GM23338 (cell line): Measurements from ENCODE around the gene TEX51. TPM values are rescaled to one million over a fixed set of nuclear protein-coding genes. Genes with fewer than 3 reads are reported as not detected.

Experiments
- ATAC-seq: fragments of 200-7000 bp; cut with Tn5 transposase; 3 replicates; pipeline ENCODE4 v1.9.1; 2020
- DNase-seq: peaks from one replicate; pipeline ENCODE4 v3.0.0-alpha.2; 2015; ENCODE audit warnings: low spot score
- H2AFZ ChIP-seq: fragments of 200-600 bp; sonication (generic); 2 replicates; pipeline ENCODE4 v1.8.0; 2016; ENCODE audit warnings: antibody characterized with exemption, mild to moderate bottlenecking, moderate library complexity
- H3F3A ChIP-seq: fragments of 200-600 bp; sonication (generic); replicated peaks from 2 replicates; pipeline ENCODE4 v1.8.0; 2017; ENCODE audit warnings: antibody characterized with exemption, mixed run types, low read depth
- H3K27ac ChIP-seq: fragments of 200-600 bp; sonication (generic); 2 replicates; pipeline ENCODE4 v1.6.1; 2016; ENCODE audit warnings: low read depth
- H3K27me3 ChIP-seq: fragments of 200-600 bp; sonication (generic); 2 replicates; pipeline ENCODE4 v1.8.0; 2016; ENCODE audit warnings: mild to moderate bottlenecking, mixed run types, moderate library complexity; ENCODE audit not compliant: insufficient read depth
- H3K36me3 ChIP-seq: fragments of 200-600 bp; sonication (generic); 2 replicates; pipeline ENCODE4 v1.8.0; 2016; ENCODE audit warnings: mild to moderate bottlenecking; ENCODE audit not compliant: insufficient read depth
- H3K4me1 ChIP-seq: fragments of 200-600 bp; sonication (generic); 2 replicates; pipeline ENCODE4 v1.8.0; 2016; ENCODE audit warnings: mild to moderate bottlenecking, moderate library complexity; ENCODE audit not compliant: insufficient read depth
- H3K4me2 ChIP-seq: fragments of 200-600 bp; sonication (generic); 2 replicates; pipeline ENCODE4 v1.7.1; 2017; ENCODE audit warnings: mixed run types
- H3K4me3 ChIP-seq: fragments of 200-600 bp; sonication (generic); 2 replicates; pipeline ENCODE4 v1.6.1; 2016; ENCODE audit warnings: mixed run types
- H3K79me2 ChIP-seq: fragments of 200-600 bp; sonication (generic); replicated peaks from 2 replicates; pipeline ENCODE4 v1.8.0; 2017; ENCODE audit warnings: mild to moderate bottlenecking; ENCODE audit not compliant: insufficient read depth
- H3K9me2 ChIP-seq: fragments of 200-600 bp; sonication (generic); 2 replicates; pipeline ENCODE4 v1.8.0; 2017; ENCODE audit not compliant: insufficient read depth
- H4K20me1 ChIP-seq: fragments of 200-600 bp; sonication (generic); replicated peaks from 2 replicates; pipeline ENCODE4 v1.8.0; 2017; ENCODE audit warnings: mild to moderate bottlenecking; ENCODE audit not compliant: insufficient read depth
- H3K27ac Mint-ChIP-seq: 2 replicates; pipeline ENCODE4 v1.8.0; 2020; ENCODE audit warnings: inconsistent platforms, mild to moderate bottlenecking, moderate library complexity, mixed read lengths
- H3K27me3 Mint-ChIP-seq: 3 replicates; pipeline ENCODE4 v1.8.0; 2022; ENCODE audit warnings: low read depth, mild to moderate bottlenecking, moderate library complexity, mixed read lengths, inconsistent platforms; ENCODE audit not compliant: insufficient read depth, poor library complexity
- H3K36me3 Mint-ChIP-seq: 3 replicates; pipeline ENCODE4 v1.8.0; 2021; ENCODE audit warnings: low read depth, mild to moderate bottlenecking, inconsistent platforms, moderate library complexity, mixed read lengths
- H3K4me1 Mint-ChIP-seq: 3 replicates; pipeline ENCODE4 v1.8.0; 2020; ENCODE audit warnings: mild to moderate bottlenecking, inconsistent platforms, mixed read lengths
- H3K4me3 Mint-ChIP-seq: 3 replicates; pipeline ENCODE4 v1.8.0; 2021; ENCODE audit warnings: moderate library complexity, mild to moderate bottlenecking, inconsistent platforms, mixed read lengths
- H3K9me3 Mint-ChIP-seq: 3 replicates; pipeline ENCODE4 v1.8.0; 2020; ENCODE audit warnings: moderate library complexity, mild to moderate bottlenecking, inconsistent platforms, mixed read lengths
- ETS1 ChIP-seq: IDR thresholded peaks from 2 replicates; pipeline ENCODE4 v1.6.1; 2016; ENCODE audit warnings: antibody characterized with exemption
- EZH2phosphoT487 ChIP-seq: fragments of 200-600 bp; sonication (generic); IDR thresholded peaks from one replicate; pipeline ENCODE4 v1.8.1; 2018; ENCODE audit warnings: antibody characterized with exemption; ENCODE audit not compliant: unreplicated experiment
- NANOG ChIP-seq: IDR thresholded peaks from 2 replicates; pipeline ENCODE4 v1.6.1; 2016; ENCODE audit warnings: antibody characterized with exemption, borderline replicate concordance
- REST ChIP-seq: IDR thresholded peaks from one replicate; pipeline ENCODE4 v1.6.1; 2018; ENCODE audit warnings: antibody characterized with exemption; ENCODE audit not compliant: unreplicated experiment
- STAT1 ChIP-seq: IDR thresholded peaks from one replicate; pipeline ENCODE4 v1.6.1; 2016; ENCODE audit warnings: antibody characterized with exemption; ENCODE audit not compliant: unreplicated experiment
- ZNF114 ChIP-seq: fragments of 250-450 bp; sonication (Bioruptor Pico); IDR thresholded peaks from 2 replicates; pipeline ENCODE4 v1.5.0; 2020; ENCODE audit warnings: mild to moderate bottlenecking, moderate library complexity
- ZNF462 ChIP-seq: fragments of 250-450 bp; sonication (Bioruptor Pico); IDR thresholded peaks from 2 replicates; pipeline ENCODE4 v1.5.0; 2020; ENCODE audit warnings: mild to moderate bottlenecking, moderate library complexity
- polyA plus RNA-seq: library from polyadenylated mRNA; unstranded; fragments of >200 nt; fragmentation: Nextera tagmentation; extraction: Ambion mirVana; gene quantifications from 2 replicates; pipeline ENCODE4 v1.2.1, GENCODE V29; 2016
- total RNA-seq: library from RNA; depleted of rRNA; stranded (reverse); fragments of >200 nt; shearing (Covaris generic); gene quantifications from 2 replicates; pipeline ENCODE4 v1.2.3, GENCODE V29; 2014

The TEX51 gene
- total and polyA plus RNA-seq, 2 experiments from 2014 or later = not detected

- no peak for TF ChIP-seq ZNF462 (CRISPR knock-in tag)
- TF ChIP-seq STAT1 = no peak
- no peak for TF ChIP-seq ZNF114 (CRISPR knock-in tag)
- no peak for TF ChIP-seq ETS1
Measured at GRCh38 chr2:126909366-126909765, 10.7 kb downstream of the TEX51 start (continued).

- H3K36me3 Mint-ChIP-seq = peaks cover 3% of the 10 kb centered on the region; the same call in 2 of the 3 replicates
- TF ChIP-seq NANOG (no peak), EZH2phosphoT487 (no peak), REST (no peak)
- Histone ChIP-seq H2AFZ (no peak overlapping the region), H4K20me1 (no peaks in the 10 kb centered on the region), H3K79me2 (no peaks in the 10 kb centered on the region), H3K27ac (no peak overlapping the region), H3K4me2 (no peak overlapping the region), H3K36me3 (no peaks in the 10 kb centered on the region), H3F3A (no peaks in the 10 kb centered on the region), H3K9me2 (peaks cover 5% of the 10 kb centered on the region; the same call in 1 of the 2 replicates), H3K27me3 (no peaks in the 10 kb centered on the region), H3K4me1 (no peaks in the 10 kb centered on the region), H3K4me3 (no peak overlapping the region)
- peaks cover 10% of the 10 kb centered on the region for H3K27me3 Mint-ChIP-seq
- no peak for DNase-seq
- no peak for ATAC-seq
- H3K27ac Mint-ChIP-seq = no peak overlapping the region
- H3K4me1 Mint-ChIP-seq = 0 out of 3 replicates have a peak, but pooled peaks cover 3% of the 10 kb centered on the region
- H3K4me3 Mint-ChIP-seq = no peak overlapping the region
- peaks cover 12% of the 10 kb centered on the region for H3K9me3 Mint-ChIP-seq
Measured at GRCh38 chr2:126909781-126910180, 11.1 kb downstream of the TEX51 start.
